LHCN-M2 (cell line): ENCODE data around the gene RAB11FIP3. TPM values are rescaled to one million over a fixed set of nuclear protein-coding genes. Genes with fewer than 3 reads are reported as not detected.

Experiments
- DNase-seq: peaks from one replicate; pipeline ENCODE4 v3.0.0-alpha.2; 2012; ENCODE audit warnings: low read depth
- total RNA-seq: library from RNA; depleted of rRNA; stranded (reverse); fragments of >200 nt; gene quantifications from 2 replicates; pipeline ENCODE4 v1.2.3, GENCODE V29; 2014

RAB11FIP3 gene
- total RNA-seq, 1 experiment from 2014 or later = 61.6 TPM

GRCh38 chr16:530111-530817, 104.8 kb downstream of the RAB11FIP3 start:
- DNase-seq = no peak

GRCh38 chr16:531494-532125, 106.2 kb downstream of the RAB11FIP3 start:
- no peak for DNase-seq

- DNase-seq = no peak
Measured at GRCh38 chr16:533391-534123, 108.1 kb downstream of the RAB11FIP3 start.

- DNase-seq = peak; percentile 46
Measured at GRCh38 chr16:534135-534534, 108.7 kb downstream of the RAB11FIP3 start.

- no peak for DNase-seq
Measured at GRCh38 chr16:534856-535445, 109.5 kb downstream of the RAB11FIP3 start.

GRCh38 chr16:535446-536405, 110.3 kb downstream of the RAB11FIP3 start:
- DNase-seq = peak; percentile 83

DNA sequence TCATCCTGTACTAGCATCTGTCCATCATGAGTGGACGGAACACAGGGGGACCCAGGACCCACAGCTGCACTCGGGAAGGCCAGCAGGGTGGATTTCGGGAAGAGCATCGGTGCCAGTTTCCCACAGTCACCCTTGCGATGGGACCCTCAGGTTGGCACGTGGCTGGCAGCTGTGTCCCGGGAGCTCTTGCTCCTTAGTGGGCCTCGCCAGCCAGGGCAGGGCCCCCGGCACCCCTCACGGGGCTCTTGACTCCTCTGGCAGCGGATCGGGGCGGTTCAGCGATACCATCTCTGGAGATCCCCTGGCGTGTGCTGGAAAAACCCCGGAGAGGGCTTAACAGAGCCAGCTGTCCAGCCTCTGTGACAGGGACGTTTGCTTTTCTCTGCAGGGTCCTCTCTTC, 111.3 kb downstream of the RAB11FIP3 start:
- DNase-seq = no peak

DNA sequence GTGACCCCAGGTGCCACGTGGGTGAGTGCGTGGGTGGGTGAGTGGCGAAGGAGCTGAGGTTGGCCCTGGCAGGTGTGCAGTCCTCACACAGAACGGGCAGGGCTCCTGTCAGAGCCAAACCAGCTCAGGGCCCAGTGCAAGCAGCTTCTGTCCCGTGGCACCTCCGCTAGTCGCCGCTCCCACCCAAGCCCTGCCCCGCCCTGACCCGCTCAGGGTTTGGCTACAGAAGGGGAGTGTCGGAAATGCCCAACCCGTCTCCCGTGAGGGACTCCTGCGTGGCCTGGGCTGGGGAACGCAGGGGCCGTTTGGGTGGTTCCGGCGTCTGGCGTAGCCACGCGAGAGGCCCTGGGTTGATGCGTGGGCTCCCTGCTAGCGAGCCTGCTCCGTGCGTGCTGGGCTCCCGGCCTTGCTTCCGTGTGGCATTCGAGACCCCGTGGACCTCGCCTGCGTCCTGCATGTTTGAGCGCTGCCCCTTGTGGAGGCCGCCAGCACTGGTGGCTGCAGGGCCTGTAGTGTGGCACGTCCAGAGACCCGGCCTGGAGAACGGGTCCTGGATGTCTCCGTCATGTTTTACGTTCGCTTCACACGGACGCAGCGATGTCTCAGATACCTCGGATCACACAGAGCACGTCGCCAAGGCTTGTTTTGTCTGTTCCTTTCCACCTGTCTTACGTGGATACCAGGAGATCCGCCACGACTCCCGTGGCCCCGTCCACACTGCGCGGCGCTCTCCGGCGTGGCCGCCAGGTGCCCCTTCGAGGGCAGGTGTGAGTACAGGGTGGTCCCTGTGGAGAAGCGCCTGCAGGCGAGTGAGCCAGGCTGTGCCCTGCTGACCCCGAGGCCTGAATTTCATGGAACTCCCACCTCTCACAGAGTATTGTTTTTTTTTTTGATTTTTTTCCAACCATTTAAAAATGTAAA, 112.2 kb downstream of the RAB11FIP3 start:
- no peak for DNase-seq

- no peak for DNase-seq
Measured at GRCh38 chr16:539901-540530, 114.6 kb downstream of the RAB11FIP3 start.

DNA sequence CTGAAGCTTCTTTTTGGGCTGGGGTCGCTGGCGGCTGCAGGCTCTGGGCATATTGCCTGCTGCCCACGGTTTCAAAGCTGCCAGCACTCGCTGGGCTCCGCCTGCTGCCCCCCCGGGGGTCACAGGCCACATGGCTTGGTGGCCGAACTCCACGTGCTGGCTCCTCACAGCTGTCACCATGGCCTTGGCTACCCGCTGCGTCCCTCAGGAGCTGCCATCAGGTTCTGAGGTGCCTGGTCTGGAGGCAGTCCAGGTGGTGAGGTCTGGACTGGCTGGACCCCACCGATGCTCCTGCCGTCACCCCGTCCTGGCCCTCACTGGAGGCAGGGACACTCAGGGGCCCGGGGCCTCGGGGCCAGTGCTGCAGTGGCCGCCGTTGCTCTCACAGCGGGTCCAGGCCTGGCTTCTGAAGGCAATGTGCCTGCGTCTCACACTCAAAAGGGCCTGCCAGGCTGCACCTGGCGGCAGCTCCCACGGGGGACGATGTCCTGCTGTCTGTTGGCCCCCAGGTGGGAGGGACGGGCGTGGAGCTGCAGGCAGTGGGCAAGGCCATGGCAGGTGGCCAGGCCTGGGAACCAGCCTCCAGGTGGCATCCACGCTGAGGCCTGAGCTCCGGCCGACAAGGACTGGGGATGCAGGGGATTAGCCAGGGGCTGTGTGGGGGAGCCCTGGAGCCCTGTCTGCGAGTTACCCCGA, 115.3 kb downstream of the RAB11FIP3 start:
- DNase-seq = no peak

DNA sequence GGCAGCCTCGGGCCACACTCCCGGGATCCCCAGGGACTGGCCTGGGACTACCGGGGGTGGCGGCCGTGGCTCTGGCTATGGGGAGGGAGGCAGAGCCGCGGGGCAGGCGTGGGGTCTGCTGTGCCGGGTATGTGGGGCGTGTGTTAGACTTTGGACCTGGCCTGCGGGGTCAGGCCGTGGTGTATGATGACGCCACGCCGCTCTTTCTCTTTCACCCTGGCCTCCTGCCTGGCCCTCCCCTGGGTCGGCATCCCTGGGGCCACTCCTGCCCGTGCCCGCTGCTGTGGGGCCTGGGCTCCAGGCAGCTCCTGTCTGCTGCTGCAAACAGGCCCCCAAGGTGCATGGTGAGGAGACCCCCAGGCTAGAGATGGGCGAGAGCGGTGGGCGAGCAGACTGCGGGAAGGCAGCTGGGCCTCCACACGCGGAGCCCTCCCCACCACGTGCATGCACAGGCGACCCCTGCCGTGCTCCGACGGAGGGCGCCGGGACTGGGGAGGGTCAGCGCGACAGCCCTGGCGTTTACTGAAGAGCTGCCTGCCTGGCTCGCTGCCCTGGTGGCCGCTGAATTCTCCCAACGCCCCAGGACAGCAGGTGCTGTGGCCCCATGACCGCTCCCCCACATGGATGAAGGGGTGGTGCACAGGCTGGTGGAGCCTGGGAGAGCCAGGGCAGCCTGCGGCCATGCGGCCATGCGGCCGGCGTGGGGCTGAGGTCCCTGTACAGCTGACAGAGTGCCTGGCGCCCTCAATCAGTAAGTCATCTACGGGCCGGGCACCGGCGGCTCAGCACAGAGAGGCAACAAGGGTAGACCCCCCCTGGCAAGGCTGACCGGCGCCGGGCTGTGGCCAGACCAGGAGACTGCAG, 118.1 kb downstream of the RAB11FIP3 start:
- no peak for DNase-seq

- no peak for DNase-seq
Measured at GRCh38 chr16:544517-544916, 119.1 kb downstream of the RAB11FIP3 start.

- DNase-seq = no peak
Measured at GRCh38 chr16:546909-547770, 121.7 kb downstream of the RAB11FIP3 start.

- no peak for DNase-seq
Measured at GRCh38 chr16:548586-548985, 123.1 kb downstream of the RAB11FIP3 start.

- DNase-seq = no peak
Measured at GRCh38 chr16:549544-550263, 124.3 kb downstream of the RAB11FIP3 start.

GRCh38 chr16:551210-551609, 125.8 kb downstream of the RAB11FIP3 start:
- DNase-seq = no peak
